Adrenal gland (tissue), 5 donors: Measurements from ENCODE around the gene GJC2.

Experiments
- POLR2A ChIP-seq, 2 donors: fragments of 450-650 bp; IDR thresholded peaks; one replicate each; pipeline ENCODE4 v1.6.1; 2017; ENCODE audit warnings: antibody characterized with exemption in 2 of 2, mild to moderate bottlenecking in 2 of 2, moderate library complexity in 1 of 2
- TF ChIP-seq, protein P1 (sequence below), 6 experiments: fragments of 450-650 bp in 4 of 6; fragments of 200-600 bp in 2 of 6; sonication (generic) in 1 of 6; IDR thresholded peaks; 1 replicate in 5 of 6; 2 replicates in 1 of 6; pipeline versions ENCODE4 v1.5.1 to v1.8.0; 2016 to 2021; ENCODE audit warnings: antibody characterized with exemption in 6 of 6, mild to moderate bottlenecking in 2 of 6, moderate library complexity in 1 of 6
- donor health status: DM: no; HTN: no; CAD: no.

DNA sequence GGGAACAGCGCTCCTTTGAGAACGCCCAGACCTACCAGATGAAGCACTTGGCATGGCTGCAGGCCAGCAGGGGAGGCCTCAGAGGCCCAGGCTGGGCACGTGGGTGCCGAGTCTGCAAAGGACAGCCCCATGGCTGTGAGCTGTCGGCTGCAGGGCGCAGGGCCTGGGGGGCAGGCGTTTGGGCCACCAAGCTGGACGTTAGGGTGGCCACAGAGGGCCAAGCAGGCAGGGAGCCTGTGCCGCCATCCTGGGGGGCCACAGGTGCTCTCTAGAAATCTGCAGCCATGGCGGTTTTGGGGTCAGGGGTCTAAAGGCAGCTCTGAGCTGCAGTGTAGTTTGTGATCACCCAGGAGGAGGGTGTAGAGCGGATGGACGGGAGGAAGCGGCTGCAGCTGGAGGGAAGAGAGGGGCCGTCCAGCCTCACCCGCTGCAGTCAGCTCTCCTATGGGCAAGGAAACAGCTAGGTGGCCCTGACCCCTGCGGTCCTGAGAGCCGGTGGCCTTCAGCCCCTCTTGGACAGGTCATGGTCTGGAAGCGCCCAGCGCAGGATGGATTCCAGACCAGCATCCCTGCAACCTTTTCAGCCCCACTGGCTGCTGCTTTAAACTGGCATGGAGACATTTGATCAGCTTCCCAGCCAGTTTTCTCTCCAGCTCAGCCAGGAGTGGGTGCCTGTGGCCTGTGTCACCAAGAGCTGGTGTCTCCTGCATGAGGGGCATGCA is 26.9 kb downstream of the GJC2 start:
- TF ChIP-seq, protein P1, sequence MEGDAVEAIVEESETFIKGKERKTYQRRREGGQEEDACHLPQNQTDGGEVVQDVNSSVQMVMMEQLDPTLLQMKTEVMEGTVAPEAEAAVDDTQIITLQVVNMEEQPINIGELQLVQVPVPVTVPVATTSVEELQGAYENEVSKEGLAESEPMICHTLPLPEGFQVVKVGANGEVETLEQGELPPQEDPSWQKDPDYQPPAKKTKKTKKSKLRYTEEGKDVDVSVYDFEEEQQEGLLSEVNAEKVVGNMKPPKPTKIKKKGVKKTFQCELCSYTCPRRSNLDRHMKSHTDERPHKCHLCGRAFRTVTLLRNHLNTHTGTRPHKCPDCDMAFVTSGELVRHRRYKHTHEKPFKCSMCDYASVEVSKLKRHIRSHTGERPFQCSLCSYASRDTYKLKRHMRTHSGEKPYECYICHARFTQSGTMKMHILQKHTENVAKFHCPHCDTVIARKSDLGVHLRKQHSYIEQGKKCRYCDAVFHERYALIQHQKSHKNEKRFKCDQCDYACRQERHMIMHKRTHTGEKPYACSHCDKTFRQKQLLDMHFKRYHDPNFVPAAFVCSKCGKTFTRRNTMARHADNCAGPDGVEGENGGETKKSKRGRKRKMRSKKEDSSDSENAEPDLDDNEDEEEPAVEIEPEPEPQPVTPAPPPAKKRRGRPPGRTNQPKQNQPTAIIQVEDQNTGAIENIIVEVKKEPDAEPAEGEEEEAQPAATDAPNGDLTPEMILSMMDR (IDR thresholded peaks at IDR 0.05): no peak
- TF ChIP-seq POLR2A (IDR thresholded peaks at IDR 0.05): no peak
